PC-3 (cell line): Measurements from ENCODE around the gene PRELID1. TPM values are rescaled to one million over a fixed set of nuclear protein-coding genes. Genes with fewer than 3 reads are reported as not detected.

Experiments
- ATAC-seq: fragments of 200-7000 bp; cut with Tn5 transposase; 2 replicates; pipeline ENCODE4 v1.9.1; 2020; ENCODE audit warnings: mild to moderate bottlenecking, moderate library complexity
- BruUV-seq: library from RNA; stranded (reverse); fragments of 400-500 nt; replicated peaks from 2 replicates; lab custom pipeline; 2021; lab: Mats Ljungman, UMichigan
- CTCF ChIA-PET: fragments of 300-600 bp; sonication (Branson Sonifier 250); formaldehyde crosslinking; loops from one replicate; lab custom pipeline; 2022; ENCODE audit warnings: antibody characterized with exemption; lab: Charles Lee
- POLR2A ChIA-PET: fragments of 300-600 bp; sonication (Branson Sonifier 250); formaldehyde crosslinking; loops from one replicate; lab custom pipeline; 2022; ENCODE audit warnings: antibody characterized with exemption; ENCODE audit not compliant: unreplicated experiment; lab: Charles Lee
- DNase-seq: peaks from one replicate; pipeline ENCODE4 v3.0.0-alpha.2; 2015
- H2AFZ ChIP-seq: fragments of 300-600 bp; sonication (generic); 2 replicates; pipeline ENCODE4 v1.6.0; 2016; ENCODE audit warnings: antibody characterized with exemption, low read length
- H3F3A ChIP-seq: fragments of 300-600 bp; sonication (generic); one replicate; pipeline ENCODE4 v1.6.0; 2017; ENCODE audit warnings: antibody characterized with exemption, low read length, control low read depth, mild to moderate bottlenecking; ENCODE audit not compliant: unreplicated experiment
- H3K27ac ChIP-seq: fragments of 300-600 bp; sonication (generic); 2 replicates; pipeline ENCODE4 v1.5.1; 2016; ENCODE audit warnings: mild to moderate bottlenecking, low read length
- H3K27me3 ChIP-seq: fragments of 300-600 bp; sonication (generic); 2 replicates; pipeline ENCODE4 v1.6.1; 2016; ENCODE audit warnings: low read length, mixed read lengths
- H3K36me3 ChIP-seq: fragments of 300-600 bp; sonication (generic); 2 replicates; pipeline ENCODE4 v1.6.1; 2016; ENCODE audit warnings: low read depth, mixed run types, low read length, mixed read lengths
- H3K4me1 ChIP-seq: fragments of 300-600 bp; sonication (generic); 2 replicates; pipeline ENCODE4 v1.5.1; 2016; ENCODE audit warnings: low read length; ENCODE audit not compliant: insufficient read depth
- H3K4me2 ChIP-seq: fragments of 300-600 bp; sonication (generic); 2 replicates; pipeline ENCODE4 v1.6.0; 2016; ENCODE audit warnings: low read length
- H3K4me3 ChIP-seq: fragments of 300-600 bp; sonication (generic); 2 replicates; pipeline ENCODE4 v1.5.1; 2016; ENCODE audit warnings: mild to moderate bottlenecking, low read length, mixed read lengths
- H3K79me2 ChIP-seq: fragments of 300-600 bp; sonication (generic); 2 replicates; pipeline ENCODE4 v1.6.1; 2017; ENCODE audit warnings: low read length, mixed read lengths
- H3K9ac ChIP-seq: fragments of 300-600 bp; sonication (generic); 2 replicates; pipeline ENCODE4 v1.6.0; 2016; ENCODE audit warnings: mild to moderate bottlenecking, low read length
- H3K9me2 ChIP-seq: fragments of 300-600 bp; sonication (generic); replicated peaks from 2 replicates; pipeline ENCODE4 v1.6.1; 2016; ENCODE audit warnings: mixed run types, low read length, mixed read lengths
- H3K9me3 ChIP-seq: fragments of 300-600 bp; sonication (generic); 2 replicates; pipeline ENCODE4 v1.6.1; 2016; ENCODE audit warnings: low read length, mixed read lengths
- H4K20me1 ChIP-seq: fragments of 300-600 bp; sonication (generic); 2 replicates; pipeline ENCODE4 v1.6.1; 2016; ENCODE audit warnings: low read length, mixed read lengths
- CTCF ChIP-seq: fragments of 300-600 bp; sonication (generic); conservative IDR thresholded peaks from 2 replicates; pipeline ENCODE4 v1.5.1; 2017; ENCODE audit warnings: antibody characterized with exemption, low read depth, mild to moderate bottlenecking, low read length
- EZH2 ChIP-seq: fragments of 300-600 bp; sonication (generic); IDR thresholded peaks from one replicate; pipeline ENCODE4 v1.6.1; 2017; ENCODE audit warnings: antibody characterized with exemption, mild to moderate bottlenecking, low read length; ENCODE audit not compliant: unreplicated experiment
- EZH2phosphoT487 ChIP-seq: fragments of 300-600 bp; sonication (generic); IDR thresholded peaks from 2 replicates; pipeline ENCODE4 v1.6.1; 2018; ENCODE audit warnings: mild to moderate bottlenecking, antibody characterized with exemption, low read length, borderline replicate concordance
- intact Hi-C: fragments of 100-400 bp; cut with micrococcal nuclease; formaldehyde crosslinking; loops from 2 replicates; pipeline ENCODE4 v1.9.0; 2023
- total RNA-seq: library from RNA; depleted of rRNA; stranded (reverse); fragments of >200 nt; gene quantifications from 2 replicates; pipeline ENCODE4 v1.2.3, GENCODE V29; 2014

PRELID1 gene
- total RNA-seq, 1 experiment from 2014 or later = 505 TPM

GRCh38 chr5:177354256-177354655, 50.7 kb downstream of the PRELID1 start:
- DNase-seq (no peak), ATAC-seq (no peak)
- peaks cover 3% of the 10 kb centered on the region for H3F3A ChIP-seq
- no peaks in the 10 kb centered on the region for H3K27me3 ChIP-seq
- H3K4me3 ChIP-seq = no peak overlapping the region
- no peaks in the 10 kb centered on the region for H3K36me3 ChIP-seq
- H2AFZ ChIP-seq = no peak overlapping the region
- H3K9ac ChIP-seq = no peak overlapping the region
- no peaks in the 10 kb centered on the region for H3K9me3 ChIP-seq
- ChIA-PET POLR2A (no interaction called here), CTCF (no interaction called here)
- H3K27ac ChIP-seq = no peak overlapping the region
- no peak overlapping the region for H3K4me2 ChIP-seq
- H3K79me2 ChIP-seq = peaks cover 22% of the 10 kb centered on the region
- no peak for TF ChIP-seq EZH2phosphoT487
- no peak for TF ChIP-seq CTCF
- no peak for TF ChIP-seq EZH2
- peaks cover 33% of the 10 kb centered on the region for H3K4me1 ChIP-seq
- no peaks in the 10 kb centered on the region for H3K9me2 ChIP-seq
- BruUV-seq = no TSS peak
- intact Hi-C loops = no loop called here
- H4K20me1 ChIP-seq = no peaks in the 10 kb centered on the region

GRCh38 chr5:177354711-177355110, 51.1 kb downstream of the PRELID1 start:
- Histone ChIP-seq H3F3A (no peaks in the 10 kb centered on the region), H3K27me3 (no peaks in the 10 kb centered on the region), H3K36me3 (no peaks in the 10 kb centered on the region), H3K9me2 (no peaks in the 10 kb centered on the region), H3K4me2 (no peak overlapping the region), H4K20me1 (no peaks in the 10 kb centered on the region), H3K79me2 (peaks cover 18% of the 10 kb centered on the region), H3K4me1 (peaks cover 29% of the 10 kb centered on the region), H2AFZ (no peak overlapping the region), H3K27ac (no peak overlapping the region), H3K9me3 (no peaks in the 10 kb centered on the region), H3K4me3 (no peak overlapping the region), H3K9ac (no peak overlapping the region)
- DNase-seq = no peak
- POLR2A ChIA-PET = no interaction called here
- ATAC-seq = no peak
- CTCF ChIA-PET = no interaction called here
- intact Hi-C loops = no loop called here
- no TSS peak for BruUV-seq
- TF ChIP-seq EZH2phosphoT487 (no peak), CTCF (no peak), EZH2 (no peak)

- no peaks in the 10 kb centered on the region for H3F3A ChIP-seq
- TF ChIP-seq EZH2phosphoT487 (no peak), CTCF (no peak), EZH2 (no peak)
- peaks cover 11% of the 10 kb centered on the region for H3K79me2 ChIP-seq
- H3K36me3 ChIP-seq = no peaks in the 10 kb centered on the region
- H2AFZ ChIP-seq = no peak overlapping the region
- H3K9me2 ChIP-seq = no peaks in the 10 kb centered on the region
- H3K4me1 ChIP-seq = peaks cover 23% of the 10 kb centered on the region
- H3K9me3 ChIP-seq = no peaks in the 10 kb centered on the region
- DNase-seq = no peak
- H3K4me2 ChIP-seq = no peak overlapping the region
- BruUV-seq = no TSS peak
- intact Hi-C loops = no loop called here
- H3K9ac ChIP-seq = no peak overlapping the region
- H3K27me3 ChIP-seq = no peaks in the 10 kb centered on the region
- no peak for ATAC-seq
- ChIA-PET CTCF (no interaction called here), POLR2A (no interaction called here)
- no peak overlapping the region for H3K27ac ChIP-seq
- H4K20me1 ChIP-seq = no peaks in the 10 kb centered on the region
- H3K4me3 ChIP-seq = no peak overlapping the region
Measured at GRCh38 chr5:177355162-177355867, 51.7 kb downstream of the PRELID1 start.
